Stimulated activated CD4-positive, alpha-beta T cell treated with anti-CD3 and anti-CD28 coated beads, Interleukin-1b, Interleukin-23, amount 100 ng/mL, for 1 hour (primary cell): Measurements from ENCODE around the gene KANSL1.
A peak's percentile ranks its signal among the peaks of the same experiment; 100 is the strongest.
"Not testable (repeated sequence)": the region's sequence is repeated elsewhere in the genome, so short reads cannot be mapped to it uniquely, and the experiment has no call there.

Experiments used
- DNase-seq, 2 donors: peaks; one replicate each; pipeline ENCODE4 v3.0.0-alpha.2; 2020; ENCODE audit warnings: low read depth in 2 of 2

Gene KANSL1, protein sequence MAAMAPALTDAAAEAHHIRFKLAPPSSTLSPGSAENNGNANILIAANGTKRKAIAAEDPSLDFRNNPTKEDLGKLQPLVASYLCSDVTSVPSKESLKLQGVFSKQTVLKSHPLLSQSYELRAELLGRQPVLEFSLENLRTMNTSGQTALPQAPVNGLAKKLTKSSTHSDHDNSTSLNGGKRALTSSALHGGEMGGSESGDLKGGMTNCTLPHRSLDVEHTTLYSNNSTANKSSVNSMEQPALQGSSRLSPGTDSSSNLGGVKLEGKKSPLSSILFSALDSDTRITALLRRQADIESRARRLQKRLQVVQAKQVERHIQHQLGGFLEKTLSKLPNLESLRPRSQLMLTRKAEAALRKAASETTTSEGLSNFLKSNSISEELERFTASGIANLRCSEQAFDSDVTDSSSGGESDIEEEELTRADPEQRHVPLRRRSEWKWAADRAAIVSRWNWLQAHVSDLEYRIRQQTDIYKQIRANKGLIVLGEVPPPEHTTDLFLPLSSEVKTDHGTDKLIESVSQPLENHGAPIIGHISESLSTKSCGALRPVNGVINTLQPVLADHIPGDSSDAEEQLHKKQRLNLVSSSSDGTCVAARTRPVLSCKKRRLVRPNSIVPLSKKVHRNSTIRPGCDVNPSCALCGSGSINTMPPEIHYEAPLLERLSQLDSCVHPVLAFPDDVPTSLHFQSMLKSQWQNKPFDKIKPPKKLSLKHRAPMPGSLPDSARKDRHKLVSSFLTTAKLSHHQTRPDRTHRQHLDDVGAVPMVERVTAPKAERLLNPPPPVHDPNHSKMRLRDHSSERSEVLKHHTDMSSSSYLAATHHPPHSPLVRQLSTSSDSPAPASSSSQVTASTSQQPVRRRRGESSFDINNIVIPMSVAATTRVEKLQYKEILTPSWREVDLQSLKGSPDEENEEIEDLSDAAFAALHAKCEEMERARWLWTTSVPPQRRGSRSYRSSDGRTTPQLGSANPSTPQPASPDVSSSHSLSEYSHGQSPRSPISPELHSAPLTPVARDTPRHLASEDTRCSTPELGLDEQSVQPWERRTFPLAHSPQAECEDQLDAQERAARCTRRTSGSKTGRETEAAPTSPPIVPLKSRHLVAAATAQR (N-terminal part only)

DNA sequence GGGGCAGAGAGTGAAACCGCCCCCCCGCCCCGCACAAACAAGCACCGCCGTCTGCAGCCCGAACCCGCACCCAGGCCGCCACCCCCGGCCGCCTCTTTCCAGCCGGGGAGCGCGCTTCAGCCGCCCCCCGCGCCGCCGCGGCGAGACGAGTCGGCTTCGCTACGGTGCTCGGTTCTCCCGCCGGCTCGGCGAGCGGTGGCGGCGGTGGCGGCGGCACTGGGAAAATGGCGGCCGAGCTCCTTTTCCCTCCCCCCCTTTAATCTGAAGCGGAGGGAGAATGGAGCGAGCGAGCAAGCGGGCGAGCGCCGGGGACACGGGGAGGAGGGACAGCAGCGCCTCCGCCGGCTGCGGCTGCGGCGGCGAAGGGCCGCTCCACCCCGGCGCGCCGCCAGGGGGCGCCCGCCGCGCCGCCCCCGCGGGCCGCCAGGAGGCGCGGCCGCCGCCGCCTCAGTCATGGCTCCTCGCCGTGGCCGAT, at the start of gene KANSL1:
Gene KANSL1, minus strand, starts transcription at position 279 of the 475 bp plus-strand sequence. CDS start 21,286 bp downstream, outside the sequence.
- DNase-seq, result peak; percentile 69 to 78

DNA sequence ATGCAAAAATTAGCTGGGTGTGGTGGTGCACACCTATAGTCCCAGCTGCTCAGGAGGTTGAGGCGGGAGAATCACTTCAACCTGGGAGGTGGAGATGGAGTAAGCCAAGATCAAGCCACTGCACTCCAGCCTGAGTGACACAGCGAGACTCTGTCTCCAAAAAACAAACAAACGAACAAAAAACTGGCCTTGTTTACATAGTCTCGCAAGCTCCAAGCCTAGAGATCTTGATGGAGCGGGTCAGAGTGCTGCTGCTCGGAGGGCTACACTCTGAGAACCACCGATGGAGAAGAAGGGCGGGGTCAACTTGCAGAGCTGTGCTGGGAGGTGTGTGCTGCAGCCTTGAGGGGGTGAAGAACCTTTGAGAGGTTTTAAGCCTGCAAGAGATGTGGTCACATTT, 38.1 kb upstream of the KANSL1 start:
- not testable (repeated sequence) for DNase-seq

DNA sequence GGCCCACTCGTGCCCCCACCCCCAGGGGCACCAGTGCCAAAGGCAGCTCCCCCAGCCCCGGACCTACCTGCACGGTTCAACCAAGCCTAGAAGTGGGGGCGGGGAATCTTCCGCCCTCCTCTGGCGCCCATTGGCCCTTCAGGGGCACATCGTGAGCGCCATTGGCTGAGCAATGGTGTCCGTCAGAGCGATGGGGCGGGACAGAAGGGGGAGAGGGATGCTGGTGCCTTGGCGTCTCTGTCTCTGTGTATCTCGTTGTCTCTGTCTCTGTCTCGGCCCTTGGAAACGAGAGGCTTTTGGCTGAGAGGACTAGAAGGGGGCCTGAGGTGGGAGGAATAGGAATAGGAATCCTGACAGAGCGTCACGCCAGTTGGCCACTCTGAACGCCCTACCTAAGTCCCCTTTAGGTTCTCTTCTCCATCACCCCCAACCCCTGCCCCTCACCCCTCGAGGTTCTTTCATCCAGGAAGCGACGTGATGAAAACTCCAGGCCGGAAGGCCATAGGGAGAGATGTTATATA, 32.1 kb upstream of the KANSL1 start:
- peak; percentile 83 to 89 for DNase-seq

DNA sequence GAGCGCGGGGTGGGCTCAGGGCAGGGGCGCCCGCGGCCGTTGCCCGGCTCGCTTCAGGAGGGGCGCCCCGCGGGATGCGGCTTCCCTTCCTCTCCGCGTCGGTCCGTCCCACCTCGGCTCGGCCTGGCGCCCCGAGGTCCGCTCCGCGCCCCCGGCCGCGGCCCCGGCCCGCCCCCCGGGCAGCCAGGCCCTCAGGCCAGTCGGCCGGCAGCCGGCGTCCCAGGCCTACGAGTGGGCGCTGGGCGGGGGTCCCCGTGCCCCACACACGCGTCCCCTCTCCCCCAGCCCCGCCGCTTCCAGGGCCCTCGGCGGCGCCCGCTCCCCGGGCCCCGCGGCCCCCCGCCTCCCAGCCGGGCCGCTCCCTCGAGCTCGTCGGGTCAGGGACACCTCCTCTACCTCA, 31.6 kb upstream of the KANSL1 start:
- DNase-seq, result not testable (repeated sequence)

DNA sequence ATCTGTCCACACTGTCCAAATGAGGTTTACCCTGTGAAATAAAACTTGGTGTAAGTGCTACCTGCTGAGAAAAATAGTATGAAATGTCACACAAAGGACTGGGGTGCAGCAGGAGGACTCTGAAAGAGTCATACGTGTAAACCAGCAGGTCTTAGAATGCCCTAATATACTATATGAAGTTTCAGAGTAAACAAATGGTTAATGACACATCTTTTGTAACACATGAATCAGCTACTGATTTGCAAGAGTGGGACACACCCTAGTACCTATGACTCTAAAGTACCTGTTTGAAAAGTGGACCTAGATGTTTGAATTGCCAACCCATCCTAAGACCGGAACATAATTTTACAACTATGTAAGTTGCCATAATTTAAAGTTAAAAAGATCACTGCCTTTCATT, 29.8 kb upstream of the KANSL1 start:
- DNase-seq, result not testable (repeated sequence)

DNA sequence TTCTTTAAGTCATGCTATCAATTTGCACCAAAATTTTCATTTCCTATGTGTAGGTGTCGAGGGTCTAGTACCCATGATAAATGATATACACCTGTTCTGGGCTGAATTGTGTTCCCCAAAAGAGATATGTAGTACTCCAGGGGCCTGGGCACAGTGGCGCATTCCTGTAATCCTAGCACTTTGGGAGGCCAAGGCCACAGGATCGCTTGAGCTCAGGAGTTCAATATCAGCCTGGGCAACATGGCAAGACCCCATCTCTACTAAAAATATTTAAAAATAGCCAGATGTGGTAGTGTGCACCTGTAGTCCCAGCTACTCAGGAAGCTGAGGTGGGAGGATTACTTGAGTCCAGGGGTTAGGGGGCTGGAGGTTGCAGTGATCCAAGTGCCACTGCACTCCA, 23.5 kb upstream of the KANSL1 start:
- no peak for DNase-seq

DNA sequence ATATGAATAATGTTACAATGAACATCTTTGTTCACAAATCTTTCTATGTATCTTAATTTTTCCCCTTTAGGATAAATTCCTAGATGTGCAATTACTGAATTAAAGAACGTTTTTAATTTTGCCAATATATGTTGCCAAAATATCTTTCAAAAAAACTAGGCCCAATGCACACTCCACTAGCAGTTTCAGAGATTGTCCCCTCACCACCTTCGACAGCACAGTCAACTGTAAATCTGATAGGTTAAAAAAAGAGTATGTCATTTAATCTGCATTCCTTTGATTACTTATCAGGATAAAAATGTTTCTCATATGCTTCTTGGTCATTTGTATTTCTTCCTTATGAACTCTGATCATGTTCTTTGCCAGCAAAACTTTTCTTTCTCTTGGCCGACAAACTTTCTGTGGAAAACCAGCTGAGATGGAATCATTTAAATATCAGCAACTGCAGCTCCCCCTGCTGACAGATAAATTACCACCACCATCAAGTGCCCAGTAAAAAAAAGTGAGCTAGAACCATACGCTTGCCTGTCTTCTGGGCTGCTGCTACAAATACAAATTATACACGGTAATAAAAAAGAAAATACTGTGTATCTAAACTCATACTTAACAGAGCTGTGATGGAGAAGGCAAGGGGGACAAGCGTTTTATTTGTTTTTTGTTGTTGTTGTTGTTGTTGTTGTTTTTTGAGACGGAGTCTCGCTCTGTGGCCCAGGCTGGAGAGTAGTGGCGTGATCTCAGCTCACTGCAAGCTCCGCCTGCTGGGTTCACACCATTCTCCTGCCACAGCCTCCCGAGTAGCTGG, 19.6 kb upstream of the KANSL1 start:
- peak; percentile 25 to 38 for DNase-seq

DNA sequence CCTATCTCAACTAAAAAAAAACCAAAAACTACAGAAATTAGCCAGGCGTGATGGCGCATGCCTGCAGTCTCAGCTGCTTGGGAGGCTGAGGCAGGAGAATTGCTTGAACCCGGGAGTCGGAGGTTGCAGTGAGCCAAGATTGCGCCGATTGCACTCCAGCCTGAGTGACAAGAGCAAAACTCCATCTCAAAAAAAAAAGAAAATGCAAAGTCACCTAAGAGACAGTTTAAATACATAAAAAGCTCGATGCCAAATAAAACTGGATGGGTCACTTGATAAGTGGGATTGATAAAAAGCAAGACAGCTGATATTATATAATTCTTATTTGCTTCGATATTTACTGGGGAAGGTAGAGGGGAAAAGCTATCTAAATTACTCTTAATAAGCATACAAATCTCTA, 15.8 kb upstream of the KANSL1 start:
- DNase-seq, result no peak

DNA sequence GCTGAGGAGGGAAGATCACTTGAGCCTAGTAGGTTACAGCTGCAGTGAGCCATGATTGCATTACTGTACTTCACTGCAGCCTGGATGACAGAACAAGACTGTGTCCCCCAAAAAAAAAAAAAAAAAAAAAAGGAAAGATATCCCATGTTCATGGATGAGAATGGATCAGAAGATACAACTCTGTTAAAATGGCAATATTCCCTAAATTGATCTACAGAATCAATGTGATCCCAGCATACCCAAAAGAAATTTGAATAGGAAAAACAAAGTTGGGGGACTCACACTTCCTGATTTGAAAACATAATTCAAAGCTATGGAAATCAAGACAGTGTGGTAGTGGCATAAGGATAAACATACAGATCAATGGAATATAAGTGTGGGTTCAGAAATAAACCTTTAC, 12.7 kb upstream of the KANSL1 start:
- DNase-seq, result no peak

DNA sequence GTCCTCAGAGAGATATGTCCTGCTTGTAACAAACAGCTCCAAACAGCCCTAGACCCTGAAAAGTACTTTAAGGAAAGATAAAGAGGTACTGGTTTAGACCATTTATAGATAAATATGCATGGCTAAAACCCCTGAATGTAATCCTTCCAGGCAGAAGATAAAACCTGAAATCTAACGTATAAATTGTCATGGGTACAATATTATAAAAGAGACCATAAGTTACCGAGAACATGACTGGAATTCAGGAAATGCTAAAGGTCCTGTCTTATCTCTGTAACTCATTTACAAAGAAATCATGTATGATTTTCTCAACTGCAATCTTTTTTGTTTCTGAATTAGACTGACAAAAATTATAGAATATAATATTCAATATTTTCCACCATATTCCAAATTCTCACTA, 9.2 kb upstream of the KANSL1 start:
- DNase-seq, result no peak

DNA sequence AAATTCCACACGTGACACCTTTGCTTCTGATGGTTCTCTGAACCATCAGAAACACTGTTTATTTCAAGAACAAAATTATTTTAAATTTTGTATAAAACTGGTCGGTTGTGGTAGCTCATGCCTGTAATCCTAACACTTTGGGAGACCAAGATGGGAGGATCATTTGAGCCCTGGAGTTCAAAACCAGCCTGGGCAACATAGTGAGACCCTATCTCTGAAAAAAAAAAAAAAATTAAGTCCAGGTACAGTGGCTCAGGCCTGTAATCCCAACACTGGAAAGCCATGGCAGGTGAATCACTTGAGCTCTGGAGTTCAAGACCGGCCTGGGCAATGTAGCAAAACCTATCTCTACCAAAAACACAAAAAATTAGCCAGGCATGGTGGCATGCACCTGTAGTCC, 8.3 kb upstream of the KANSL1 start:
- no peak for DNase-seq

DNA sequence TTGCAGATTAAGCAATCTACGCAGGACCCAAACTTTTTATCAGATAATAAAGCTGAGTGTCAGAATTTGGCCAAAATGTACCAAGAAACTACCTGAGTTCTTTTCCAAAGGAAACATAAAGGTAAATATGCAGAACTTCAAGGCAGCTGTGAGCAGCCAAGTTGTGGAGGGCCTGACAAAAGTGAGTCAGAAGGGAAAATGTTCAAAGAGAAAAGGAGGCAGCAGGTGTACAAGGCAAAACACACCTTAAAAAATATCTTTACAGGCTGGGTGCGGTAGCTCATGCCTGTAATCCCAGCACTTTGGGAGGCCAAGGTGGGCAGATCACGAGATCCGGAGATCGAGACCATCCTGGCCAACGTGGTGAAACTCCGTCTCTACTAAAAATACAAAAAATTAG, 7.0 kb upstream of the KANSL1 start:
- DNase-seq, result no peak

DNA sequence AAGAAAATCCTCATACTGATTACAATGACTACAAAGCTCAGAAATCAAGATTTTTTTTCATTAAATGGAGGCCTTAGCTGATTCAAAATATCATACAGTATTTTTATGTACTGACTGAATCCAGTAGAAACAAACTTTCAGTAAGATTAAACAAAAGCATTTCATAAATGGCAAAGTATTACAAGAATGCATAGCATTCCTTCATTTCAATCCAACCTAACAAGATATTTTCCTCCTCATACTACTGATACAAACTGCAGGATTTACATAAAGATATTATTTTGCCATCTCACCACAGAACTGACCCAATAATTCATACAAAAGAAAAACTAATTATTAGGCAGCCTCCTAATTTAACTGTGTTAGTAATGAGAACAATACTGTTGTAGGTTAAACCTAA, 6.2 kb upstream of the KANSL1 start:
- DNase-seq, result no peak

DNA sequence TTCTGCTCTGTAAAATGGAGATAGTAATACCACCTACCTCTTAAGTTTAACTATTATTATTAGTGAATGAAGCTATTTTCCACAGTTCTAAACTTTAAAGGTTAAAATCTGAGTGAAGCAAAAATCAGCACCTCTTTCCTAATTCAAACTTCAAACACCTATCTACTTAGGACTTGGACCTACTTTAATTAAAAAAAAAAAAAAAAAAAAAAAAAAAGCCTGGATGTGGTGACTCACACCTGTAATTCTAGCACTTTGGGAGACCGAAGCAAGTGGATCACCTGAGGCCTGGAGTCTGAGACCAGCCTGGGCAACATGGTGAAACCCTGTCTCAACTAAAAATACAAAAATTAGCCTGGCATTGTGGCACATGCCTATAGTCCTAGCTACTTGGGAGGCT, 5.0 kb upstream of the KANSL1 start:
- DNase-seq, result no peak

DNA sequence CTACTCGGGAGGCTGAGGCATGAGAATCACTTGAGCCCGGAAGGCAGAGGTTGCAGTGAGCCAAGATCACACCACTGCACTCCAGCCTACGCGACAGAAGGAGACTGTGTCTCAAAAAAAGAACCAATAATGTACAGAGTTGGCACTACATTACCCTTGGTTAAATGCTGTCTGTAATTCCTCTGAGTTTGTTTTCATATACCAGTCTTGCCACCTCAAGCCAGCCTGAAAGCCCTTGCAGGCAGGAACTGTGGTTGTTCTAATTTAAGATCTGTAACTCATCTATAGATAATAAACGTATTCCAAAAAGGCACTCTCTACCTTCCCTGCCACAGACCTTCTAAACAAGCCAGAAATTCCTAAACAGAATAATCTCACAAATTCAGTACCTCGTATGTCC, 4.3 kb upstream of the KANSL1 start:
- no peak for DNase-seq

DNA sequence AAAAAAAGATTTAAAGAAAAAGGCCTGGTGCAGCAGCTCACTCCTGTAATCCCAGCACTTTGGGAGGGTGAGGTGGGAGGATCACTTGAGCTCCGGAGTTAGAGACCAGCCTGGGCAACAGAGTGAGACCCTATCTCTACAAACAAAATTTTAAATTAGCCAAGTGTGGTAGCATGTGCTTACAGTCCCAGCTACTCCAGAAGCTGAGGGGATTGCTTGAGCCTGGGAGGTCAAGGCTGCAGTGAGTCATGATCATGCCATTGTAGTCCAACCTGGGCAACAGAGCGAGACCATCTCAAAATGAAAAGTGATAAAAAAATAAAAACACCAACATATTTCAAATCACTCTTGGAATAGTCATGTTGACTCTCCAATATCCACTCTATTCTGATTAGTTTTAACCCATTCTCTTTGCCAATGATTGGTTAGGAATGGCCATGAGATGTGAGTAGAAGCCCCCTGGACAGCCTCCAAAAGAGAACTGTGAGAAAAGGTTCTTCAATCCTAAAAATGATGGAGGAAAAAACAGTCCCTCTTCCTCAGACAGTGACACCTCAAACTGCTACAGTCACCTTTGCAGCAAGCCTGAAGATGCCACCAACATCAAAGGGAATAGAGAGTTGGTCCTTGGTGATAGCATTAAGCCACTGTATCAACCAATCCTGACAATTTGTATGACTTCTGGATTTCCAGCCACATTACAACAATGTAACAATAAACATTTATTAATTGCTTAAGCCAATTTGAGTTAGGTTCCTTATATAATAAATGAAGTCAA, 2.9 kb upstream of the KANSL1 start:
- DNase-seq, result no peak

DNA sequence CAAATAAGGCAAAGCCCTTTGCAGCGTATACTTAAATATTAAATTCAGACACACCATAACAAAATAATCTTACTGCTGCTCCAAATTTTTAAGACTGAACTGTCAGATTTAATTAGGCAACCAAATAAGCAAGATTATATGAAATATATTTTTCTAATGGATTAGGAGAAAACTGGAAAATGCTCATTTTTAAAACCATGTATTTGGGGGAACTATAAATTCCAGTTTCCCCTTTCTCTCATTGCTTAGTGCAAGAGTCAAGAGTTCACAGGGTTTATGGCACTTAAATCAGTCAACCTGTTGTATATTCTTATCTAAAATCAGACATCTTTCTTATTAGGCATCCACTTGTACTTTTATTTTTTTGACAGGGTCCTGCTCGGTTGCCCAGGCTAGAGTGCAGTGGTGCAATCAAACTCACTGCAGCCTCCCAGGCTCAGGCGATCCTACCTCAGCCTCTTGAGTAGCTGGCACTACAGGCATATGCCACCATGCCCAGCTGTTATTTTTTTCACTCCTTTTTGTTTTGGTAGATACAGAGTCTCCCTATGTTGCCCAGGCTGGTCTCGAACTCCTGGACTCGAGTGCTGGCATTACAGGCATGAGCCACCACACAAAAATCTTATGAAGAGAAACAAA, 2.1 kb upstream of the KANSL1 start:
- no peak for DNase-seq

DNA sequence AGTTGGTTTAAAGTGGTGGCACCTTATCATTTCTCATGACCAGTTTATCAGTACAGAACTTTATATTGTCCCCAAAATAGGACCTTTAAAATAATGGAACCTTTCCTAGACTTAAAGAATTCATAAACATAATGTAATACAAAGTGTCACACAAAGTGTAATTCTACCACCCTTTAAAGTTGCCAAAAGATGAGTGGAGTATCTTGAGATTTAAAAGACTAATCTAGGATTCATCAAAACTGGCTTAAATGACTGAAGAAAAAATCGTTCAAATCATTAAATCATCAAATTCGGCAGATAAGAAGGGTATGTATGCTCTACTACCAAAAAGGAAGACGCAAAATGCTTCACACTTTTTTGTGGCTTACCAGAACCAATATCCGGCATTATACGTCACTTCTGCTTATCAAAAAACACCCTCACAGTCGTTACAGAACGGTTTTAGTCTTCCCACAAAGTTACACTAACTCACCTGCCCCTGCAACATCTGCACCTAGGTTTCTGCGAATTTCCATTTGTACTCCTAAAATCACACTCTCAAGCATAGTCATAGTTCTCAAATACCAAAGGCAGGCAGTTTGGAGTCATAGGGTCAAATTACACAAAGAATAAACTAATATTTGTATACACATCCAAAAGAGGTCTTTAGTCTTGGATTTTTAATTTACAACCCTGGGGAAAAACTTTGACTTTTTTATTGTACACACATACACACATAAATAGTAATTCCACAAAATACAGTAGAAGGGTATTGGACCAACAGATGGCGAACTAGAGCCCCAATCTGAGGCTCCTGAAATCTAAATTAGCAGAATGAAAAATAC, 1.4 kb upstream of the KANSL1 start:
- peak in 1 of 2 donors; percentile 46 for DNase-seq
